Neural cell (in vitro differentiated cells): ENCODE data around the gene SEPTIN5. TPM values are rescaled to one million over a fixed set of nuclear protein-coding genes. Genes with fewer than 3 reads are reported as not detected.

Source experiments
- H2AFZ ChIP-seq: fragments of 200-600, 300-800 bp; sonication (generic), shearing (Covaris generic); 2 replicates; pipeline ENCODE4 v1.6.0; 2014; ENCODE audit warnings: low read depth, mild to moderate bottlenecking, antibody characterized with exemption, low read length, moderate library complexity
- H3F3A ChIP-seq: fragments of 200-600 bp; shearing (Covaris generic); 2 replicates; pipeline ENCODE4 v1.6.1; 2016; ENCODE audit warnings: mild to moderate bottlenecking, moderate library complexity, mixed read lengths, antibody characterized with exemption, low read length; ENCODE audit not compliant: insufficient read depth, poor library complexity, severe bottlenecking
- H3K27ac ChIP-seq: fragments of 200-600, 300-800 bp; sonication (generic), shearing (Covaris generic); 2 replicates; pipeline ENCODE4 v1.5.1; 2014; ENCODE audit warnings: mild to moderate bottlenecking, low read length, moderate library complexity
- H3K27me3 ChIP-seq: fragments of 300-800, 200-600 bp; sonication (generic), shearing (Covaris generic); 2 replicates; pipeline ENCODE4 v1.6.0; 2014; ENCODE audit warnings: mild to moderate bottlenecking, low read depth, low read length, moderate library complexity; ENCODE audit not compliant: insufficient read depth
- H3K36me3 ChIP-seq: fragments of 300-800, 200-600 bp; sonication (generic), shearing (Covaris generic); 2 replicates; pipeline ENCODE4 v1.5.1; 2014; ENCODE audit warnings: mild to moderate bottlenecking, antibody characterized with exemption, low read length, moderate library complexity; ENCODE audit not compliant: insufficient read depth
- H3K4me2 ChIP-seq: fragments of 300-800, 200-600 bp; sonication (generic), shearing (Covaris generic); 2 replicates; pipeline ENCODE4 v1.6.0; 2014; ENCODE audit warnings: mild to moderate bottlenecking, low read length
- H3K4me3 ChIP-seq: fragments of 300-800, 200-600 bp; sonication (generic), shearing (Covaris generic); 2 replicates; pipeline ENCODE4 v1.5.1; 2014; ENCODE audit warnings: mild to moderate bottlenecking, low read length, moderate library complexity
- H3K79me2 ChIP-seq: fragments of 200-600 bp; shearing (Covaris generic); replicated peaks from 2 replicates; pipeline ENCODE4 v1.6.0; 2014; ENCODE audit warnings: mild to moderate bottlenecking, low read length, moderate library complexity; ENCODE audit not compliant: insufficient read depth
- H3K9ac ChIP-seq: fragments of 300-800, 200-600 bp; sonication (generic), shearing (Covaris generic); 2 replicates; pipeline ENCODE4 v1.6.1; 2016; ENCODE audit warnings: mild to moderate bottlenecking, low read length, mixed read lengths
- H3K9me2 ChIP-seq: fragments of 200-600 bp; shearing (Covaris generic); 2 replicates; pipeline ENCODE4 v1.6.1; 2016; ENCODE audit warnings: mild to moderate bottlenecking, low read length, mixed read lengths; ENCODE audit not compliant: insufficient read depth
- H3K9me3 ChIP-seq: fragments of 200-600, 300-800 bp; sonication (generic), shearing (Covaris generic); 2 replicates; pipeline ENCODE4 v1.6.1; 2016; ENCODE audit warnings: mild to moderate bottlenecking, mixed run types, low read length, moderate library complexity, mixed read lengths
- H4K20me1 ChIP-seq: fragments of 200-600 bp; shearing (Covaris generic); 2 replicates; pipeline ENCODE4 v1.6.1; 2016; ENCODE audit warnings: mild to moderate bottlenecking, mixed run types; ENCODE audit not compliant: insufficient read depth
- EP300 ChIP-seq: fragments of 450-650 bp; conservative IDR thresholded peaks from 2 replicates; pipeline ENCODE4 v1.6.1; 2014; ENCODE audit warnings: antibody characterized with exemption, mild to moderate bottlenecking, moderate library complexity; ENCODE audit not compliant: poor library complexity, severe bottlenecking
- EZH2 ChIP-seq: fragments of 200-600, 300-800 bp; shearing (Covaris generic), sonication (generic); IDR thresholded peaks from 2 replicates; pipeline ENCODE4 v1.6.1; 2014; ENCODE audit warnings: antibody characterized with exemption, low read length, borderline replicate concordance, mild to moderate bottlenecking; ENCODE audit not compliant: insufficient read depth, poor library complexity, severe bottlenecking
- MXI1 ChIP-seq: fragments of 450-650 bp; conservative IDR thresholded peaks from 2 replicates; pipeline ENCODE4 v1.6.1; 2014; ENCODE audit warnings: antibody characterized with exemption, mild to moderate bottlenecking; ENCODE audit not compliant: poor library complexity, severe bottlenecking
- POLR2AphosphoS5 ChIP-seq: IDR thresholded peaks from 2 replicates; pipeline ENCODE4 v1.6.1; 2012
- RAD21 ChIP-seq: fragments of 450-650 bp; conservative IDR thresholded peaks from 2 replicates; pipeline ENCODE4 v1.6.1; 2014; ENCODE audit warnings: antibody characterized with exemption, mild to moderate bottlenecking, moderate library complexity
- SMC3 ChIP-seq: fragments of 450-650 bp; conservative IDR thresholded peaks from 2 replicates; pipeline ENCODE4 v1.6.1; 2014; ENCODE audit warnings: antibody characterized with exemption, mild to moderate bottlenecking, moderate library complexity; ENCODE audit not compliant: poor library complexity
- TAF1 ChIP-seq: IDR thresholded peaks from 2 replicates; pipeline ENCODE4 v1.6.1; 2012; ENCODE audit warnings: low read depth
- polyA plus RNA-seq: library from polyadenylated mRNA; depleted of rRNA; stranded (reverse); fragments of >200 nt; gene quantifications from 2 replicates; pipeline ENCODE4 v1.2.3, GENCODE V29; 2014
- TF ChIP-seq, protein P1 (sequence below): fragments of 450-650 bp; IDR thresholded peaks from 2 replicates; pipeline ENCODE4 v1.5.1; 2014; ENCODE audit warnings: antibody characterized with exemption, mild to moderate bottlenecking, moderate library complexity; ENCODE audit not compliant: poor library complexity, severe bottlenecking
- TF ChIP-seq, protein P2 (sequence below): IDR thresholded peaks from 2 replicates; pipeline ENCODE4 v1.6.1; 2012; ENCODE audit warnings: borderline replicate concordance

The SEPTIN5 gene
- polyA plus RNA-seq, 1 donor from 2014 or later: 166 TPM

DNA sequence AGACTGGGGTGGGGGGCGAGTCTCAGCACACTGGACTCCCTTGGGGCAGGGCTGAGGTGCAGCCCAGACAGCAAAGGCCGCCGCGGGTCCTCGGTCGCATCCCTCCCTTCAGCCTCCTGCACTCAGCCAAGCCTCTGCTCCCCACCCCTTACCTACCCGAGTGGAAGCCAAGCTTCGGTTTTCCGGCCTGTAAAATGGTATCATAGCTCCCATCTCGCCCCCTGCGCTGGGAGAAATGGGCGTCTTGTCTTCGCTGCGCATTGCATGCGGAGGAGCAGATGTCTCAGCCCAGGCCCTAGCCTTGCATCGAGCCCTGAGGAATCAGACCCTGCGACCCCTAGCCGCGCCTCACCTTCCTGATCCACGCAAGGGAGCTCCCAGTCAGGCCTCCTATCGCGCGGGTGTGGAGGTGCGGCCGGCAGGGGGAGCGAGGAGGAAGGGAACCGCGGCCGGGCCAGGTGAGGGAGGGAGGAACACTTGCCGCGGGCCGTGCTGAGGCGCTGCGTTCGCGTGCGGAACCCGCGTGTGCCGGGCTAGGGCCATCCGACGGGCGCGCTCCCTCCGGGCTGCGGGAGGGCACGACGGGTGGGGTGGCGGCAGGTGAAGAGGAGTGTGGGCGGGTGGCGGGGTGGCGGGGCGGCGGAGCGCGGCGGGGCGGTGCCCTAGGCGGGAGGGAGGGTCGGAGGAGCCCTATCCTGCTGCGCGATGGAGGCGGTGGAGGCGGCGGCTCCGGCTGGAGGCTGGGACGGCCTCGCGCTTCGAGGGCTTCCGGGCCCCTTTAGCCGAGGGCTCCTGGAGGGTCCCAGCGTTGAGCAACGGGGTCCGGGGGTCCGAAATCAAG, 42.2 kb downstream of the SEPTIN5 start:
- no peaks in the 10 kb centered on the region for H3K9me3 ChIP-seq
- TF ChIP-seq TAF1: no peak
- TF ChIP-seq, protein P1, sequence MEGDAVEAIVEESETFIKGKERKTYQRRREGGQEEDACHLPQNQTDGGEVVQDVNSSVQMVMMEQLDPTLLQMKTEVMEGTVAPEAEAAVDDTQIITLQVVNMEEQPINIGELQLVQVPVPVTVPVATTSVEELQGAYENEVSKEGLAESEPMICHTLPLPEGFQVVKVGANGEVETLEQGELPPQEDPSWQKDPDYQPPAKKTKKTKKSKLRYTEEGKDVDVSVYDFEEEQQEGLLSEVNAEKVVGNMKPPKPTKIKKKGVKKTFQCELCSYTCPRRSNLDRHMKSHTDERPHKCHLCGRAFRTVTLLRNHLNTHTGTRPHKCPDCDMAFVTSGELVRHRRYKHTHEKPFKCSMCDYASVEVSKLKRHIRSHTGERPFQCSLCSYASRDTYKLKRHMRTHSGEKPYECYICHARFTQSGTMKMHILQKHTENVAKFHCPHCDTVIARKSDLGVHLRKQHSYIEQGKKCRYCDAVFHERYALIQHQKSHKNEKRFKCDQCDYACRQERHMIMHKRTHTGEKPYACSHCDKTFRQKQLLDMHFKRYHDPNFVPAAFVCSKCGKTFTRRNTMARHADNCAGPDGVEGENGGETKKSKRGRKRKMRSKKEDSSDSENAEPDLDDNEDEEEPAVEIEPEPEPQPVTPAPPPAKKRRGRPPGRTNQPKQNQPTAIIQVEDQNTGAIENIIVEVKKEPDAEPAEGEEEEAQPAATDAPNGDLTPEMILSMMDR: peak; percentile 59
- no peak for TF ChIP-seq POLR2AphosphoS5
- peak; percentile 43 for TF ChIP-seq RAD21
- peak; percentile 57 for TF ChIP-seq SMC3
- TF ChIP-seq, protein P2, sequence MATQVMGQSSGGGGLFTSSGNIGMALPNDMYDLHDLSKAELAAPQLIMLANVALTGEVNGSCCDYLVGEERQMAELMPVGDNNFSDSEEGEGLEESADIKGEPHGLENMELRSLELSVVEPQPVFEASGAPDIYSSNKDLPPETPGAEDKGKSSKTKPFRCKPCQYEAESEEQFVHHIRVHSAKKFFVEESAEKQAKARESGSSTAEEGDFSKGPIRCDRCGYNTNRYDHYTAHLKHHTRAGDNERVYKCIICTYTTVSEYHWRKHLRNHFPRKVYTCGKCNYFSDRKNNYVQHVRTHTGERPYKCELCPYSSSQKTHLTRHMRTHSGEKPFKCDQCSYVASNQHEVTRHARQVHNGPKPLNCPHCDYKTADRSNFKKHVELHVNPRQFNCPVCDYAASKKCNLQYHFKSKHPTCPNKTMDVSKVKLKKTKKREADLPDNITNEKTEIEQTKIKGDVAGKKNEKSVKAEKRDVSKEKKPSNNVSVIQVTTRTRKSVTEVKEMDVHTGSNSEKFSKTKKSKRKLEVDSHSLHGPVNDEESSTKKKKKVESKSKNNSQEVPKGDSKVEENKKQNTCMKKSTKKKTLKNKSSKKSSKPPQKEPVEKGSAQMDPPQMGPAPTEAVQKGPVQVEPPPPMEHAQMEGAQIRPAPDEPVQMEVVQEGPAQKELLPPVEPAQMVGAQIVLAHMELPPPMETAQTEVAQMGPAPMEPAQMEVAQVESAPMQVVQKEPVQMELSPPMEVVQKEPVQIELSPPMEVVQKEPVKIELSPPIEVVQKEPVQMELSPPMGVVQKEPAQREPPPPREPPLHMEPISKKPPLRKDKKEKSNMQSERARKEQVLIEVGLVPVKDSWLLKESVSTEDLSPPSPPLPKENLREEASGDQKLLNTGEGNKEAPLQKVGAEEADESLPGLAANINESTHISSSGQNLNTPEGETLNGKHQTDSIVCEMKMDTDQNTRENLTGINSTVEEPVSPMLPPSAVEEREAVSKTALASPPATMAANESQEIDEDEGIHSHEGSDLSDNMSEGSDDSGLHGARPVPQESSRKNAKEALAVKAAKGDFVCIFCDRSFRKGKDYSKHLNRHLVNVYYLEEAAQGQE: no peak
- no peak for TF ChIP-seq MXI1
- TF ChIP-seq EP300: no peak
- TF ChIP-seq EZH2: no peak
- no peaks in the 10 kb centered on the region for H4K20me1 ChIP-seq
- H3F3A ChIP-seq: no peaks in the 10 kb centered on the region
- H3K9me2 ChIP-seq: no peaks in the 10 kb centered on the region
- H3K79me2 ChIP-seq: no peaks in the 10 kb centered on the region
- H3K27ac ChIP-seq: no peak overlapping the region
- H3K36me3 ChIP-seq: no peaks in the 10 kb centered on the region
- no peak overlapping the region for H2AFZ ChIP-seq
- peaks cover 92% of the 10 kb centered on the region for H3K27me3 ChIP-seq
- H3K4me2 ChIP-seq: no peak overlapping the region
- peak overlapping the region; percentile 18 for H3K4me3 ChIP-seq
- no peak overlapping the region for H3K9ac ChIP-seq

DNA sequence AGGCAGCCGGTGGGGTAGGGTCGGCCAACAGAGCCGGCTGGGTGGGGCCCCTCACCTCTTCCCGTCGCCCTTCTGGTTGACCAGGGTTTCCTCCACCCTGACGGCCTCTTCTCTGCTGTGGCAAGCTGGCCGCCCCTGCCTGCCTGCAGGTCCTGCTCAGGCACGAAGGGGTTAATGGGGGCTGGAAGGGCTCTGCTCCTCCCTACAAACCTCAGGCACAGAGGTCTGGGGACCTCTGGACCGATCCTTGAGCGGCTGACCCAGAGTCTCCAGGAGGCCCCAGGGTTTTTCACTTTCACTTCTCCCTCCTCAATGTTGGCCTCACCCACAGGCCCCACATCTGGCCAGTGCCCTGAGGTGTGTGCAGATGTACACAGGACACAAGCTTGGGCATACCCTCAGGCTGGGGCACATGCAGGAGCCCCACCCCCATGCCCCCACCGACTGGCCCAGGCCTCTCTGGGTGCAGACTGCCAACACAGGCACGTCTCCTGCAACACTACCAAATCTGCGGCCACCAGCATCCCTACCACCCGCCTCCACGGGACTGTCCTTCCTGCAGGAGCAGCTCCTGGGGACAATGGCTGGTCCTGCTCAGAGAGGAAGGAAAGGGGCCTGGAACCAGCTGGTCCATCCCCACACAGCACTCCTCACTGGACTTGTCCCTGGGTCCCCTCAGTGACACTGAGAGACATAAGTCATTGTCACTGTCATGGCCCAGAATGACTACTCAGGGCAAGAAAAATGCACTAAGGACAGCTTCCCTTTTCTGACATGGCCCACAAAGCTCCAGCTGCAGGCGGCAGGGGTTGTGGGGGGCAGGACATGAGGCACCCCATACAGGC, 43.1 kb downstream of the SEPTIN5 start:
- H3K27me3 ChIP-seq: peaks cover 92% of the 10 kb centered on the region
- no peaks in the 10 kb centered on the region for H4K20me1 ChIP-seq
- H3K9me3 ChIP-seq: no peaks in the 10 kb centered on the region
- no peaks in the 10 kb centered on the region for H3K9me2 ChIP-seq
- H3K36me3 ChIP-seq: no peaks in the 10 kb centered on the region
- no peak overlapping the region for H3K4me2 ChIP-seq
- no peak overlapping the region for H3K4me3 ChIP-seq
- H3K79me2 ChIP-seq: no peaks in the 10 kb centered on the region
- no peak overlapping the region for H3K9ac ChIP-seq
- no peak overlapping the region for H2AFZ ChIP-seq
- no peaks in the 10 kb centered on the region for H3F3A ChIP-seq
- no peak overlapping the region for H3K27ac ChIP-seq
- TF ChIP-seq EZH2: no peak
- no peak for TF ChIP-seq SMC3
- TF ChIP-seq RAD21: no peak
- no peak for TF ChIP-seq TAF1
- TF ChIP-seq, protein P2: no peak
- TF ChIP-seq, protein P1: no peak
- TF ChIP-seq POLR2AphosphoS5: no peak
- no peak for TF ChIP-seq EP300
